Measurements from ENCODE around the gene CDKAL1.
"Not testable (repeated sequence)": the region's sequence is repeated elsewhere in the genome, so short reads cannot be mapped to it uniquely, and the experiment has no call there.

CDKAL1 gene

DNA sequence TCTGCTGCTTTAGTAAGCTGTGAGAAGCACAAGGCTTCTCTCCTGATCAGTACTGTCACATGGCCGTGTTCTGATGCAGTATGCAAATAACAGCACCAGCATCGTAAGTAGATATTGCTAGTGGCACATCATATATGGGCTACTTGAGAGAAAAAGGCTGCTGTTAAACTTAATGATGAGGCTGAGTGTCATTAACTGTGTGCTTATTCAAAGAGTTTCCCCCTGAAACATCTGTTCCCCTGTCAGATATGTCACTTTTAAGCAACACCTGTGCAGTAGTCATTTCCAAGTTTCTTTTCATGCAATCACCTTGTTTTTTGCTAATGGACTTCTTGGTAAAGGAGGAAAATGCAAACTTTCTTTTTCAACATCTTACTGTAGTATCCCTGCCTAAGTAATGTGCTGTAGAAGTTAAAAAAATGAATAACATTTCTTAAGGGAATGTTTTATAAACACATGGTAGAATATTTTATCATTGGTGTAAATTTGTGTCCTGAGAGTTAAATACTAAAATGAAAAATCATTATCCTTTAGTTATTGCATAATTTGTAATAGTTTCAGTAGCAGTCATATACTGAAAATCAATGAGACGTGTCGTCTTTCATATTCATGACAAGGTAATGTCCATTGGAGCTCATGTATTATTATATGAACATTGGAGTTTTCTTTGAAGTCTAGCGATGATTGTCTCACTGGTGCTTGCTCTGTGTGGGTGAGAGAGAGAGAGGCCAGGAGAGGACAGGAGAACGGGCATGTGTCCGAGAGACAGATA, 366.3 kb downstream of the CDKAL1 start:
- DNase-seq, result no peak

DNA sequence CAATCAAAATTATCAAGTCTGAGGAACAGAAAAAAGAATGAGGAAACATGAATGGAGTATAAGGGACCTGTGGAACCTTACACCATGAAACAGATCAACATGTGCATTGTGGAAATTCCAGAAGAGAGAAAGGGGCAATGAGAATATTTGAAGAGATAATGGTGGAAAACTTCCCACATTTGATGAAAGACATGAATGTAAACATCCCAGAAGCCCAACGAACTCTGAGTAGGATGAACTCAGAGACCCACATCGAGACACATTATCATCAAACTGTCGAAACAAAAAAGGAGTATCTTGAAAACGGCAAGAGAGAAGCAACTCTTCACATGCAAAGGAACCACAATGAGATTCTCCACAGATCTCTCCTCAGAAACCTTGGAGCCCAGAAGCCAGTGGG, 371.1 kb downstream of the CDKAL1 start:
- no peak for DNase-seq

DNA sequence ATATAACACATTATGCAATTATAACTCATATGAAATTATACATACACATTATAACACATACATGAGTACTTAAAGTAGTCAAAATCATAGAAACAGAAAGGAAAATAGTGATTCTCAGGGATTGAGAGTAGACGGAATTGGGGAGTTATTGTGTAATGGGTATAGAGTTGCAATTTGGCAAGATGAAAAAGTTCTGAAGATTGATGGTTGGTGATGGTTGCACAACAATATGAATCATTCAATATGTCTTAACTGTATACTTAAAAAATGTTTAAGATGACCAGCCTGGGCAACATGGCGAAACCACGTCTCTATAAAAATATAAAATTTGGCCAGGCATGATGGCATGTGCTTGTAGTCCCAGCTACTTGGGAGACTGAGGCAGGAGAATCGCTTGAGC, 372.7 kb downstream of the CDKAL1 start:
- no peak for DNase-seq

- DNase-seq, result no peak
Measured at GRCh38 chr6:20907486-20908071, 373.3 kb downstream of the CDKAL1 start.

- no peak for DNase-seq
Measured at GRCh38 chr6:20909621-20910020, 375.4 kb downstream of the CDKAL1 start.

DNA sequence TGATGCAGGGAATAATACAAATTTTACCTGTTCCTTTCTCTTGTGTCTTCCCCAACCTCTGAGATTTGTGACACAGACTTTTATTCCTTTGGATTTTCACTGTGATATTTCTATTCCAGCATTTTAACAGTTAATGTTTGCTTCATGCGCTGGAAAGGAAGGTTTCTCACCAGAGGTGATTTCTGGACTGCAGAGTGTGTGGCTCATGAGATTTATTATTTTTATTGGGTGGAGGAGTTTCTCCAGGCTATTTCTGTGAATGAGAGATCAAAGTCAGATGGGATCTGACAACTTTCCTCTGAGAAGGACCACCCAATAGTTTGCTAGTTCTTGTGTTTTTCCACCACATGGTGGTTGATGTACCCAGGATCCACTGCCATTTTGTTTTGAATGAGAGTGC, 377.5 kb downstream of the CDKAL1 start:
- DNase-seq, result no peak

DNA sequence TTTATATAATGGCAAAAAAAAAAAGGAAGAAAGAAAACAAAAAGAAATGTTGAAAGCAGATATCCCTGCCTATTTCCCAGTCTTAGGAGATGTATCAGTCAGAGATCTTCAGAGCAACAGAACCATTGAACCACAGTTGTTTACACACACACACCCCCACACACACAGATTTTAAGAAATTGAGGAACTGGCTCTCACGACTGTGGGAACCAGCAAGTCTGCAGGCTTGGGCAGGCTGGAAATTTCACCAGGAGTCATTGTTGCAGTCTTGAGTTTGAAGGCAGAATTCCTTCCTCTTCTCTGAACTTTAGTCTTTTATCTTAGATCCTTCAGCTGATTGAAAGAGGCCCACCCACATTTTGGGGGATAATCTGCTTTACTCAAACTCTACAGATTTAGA, 380.9 kb downstream of the CDKAL1 start:
- DNase-seq, result no peak

GRCh38 chr6:20915626-20916025, 381.4 kb downstream of the CDKAL1 start:
- DNase-seq, result no peak

- no peak for DNase-seq
Measured at GRCh38 chr6:20916086-20916485, 381.8 kb downstream of the CDKAL1 start.

- no peak for DNase-seq
Measured at GRCh38 chr6:20918868-20919267, 384.6 kb downstream of the CDKAL1 start.

DNA sequence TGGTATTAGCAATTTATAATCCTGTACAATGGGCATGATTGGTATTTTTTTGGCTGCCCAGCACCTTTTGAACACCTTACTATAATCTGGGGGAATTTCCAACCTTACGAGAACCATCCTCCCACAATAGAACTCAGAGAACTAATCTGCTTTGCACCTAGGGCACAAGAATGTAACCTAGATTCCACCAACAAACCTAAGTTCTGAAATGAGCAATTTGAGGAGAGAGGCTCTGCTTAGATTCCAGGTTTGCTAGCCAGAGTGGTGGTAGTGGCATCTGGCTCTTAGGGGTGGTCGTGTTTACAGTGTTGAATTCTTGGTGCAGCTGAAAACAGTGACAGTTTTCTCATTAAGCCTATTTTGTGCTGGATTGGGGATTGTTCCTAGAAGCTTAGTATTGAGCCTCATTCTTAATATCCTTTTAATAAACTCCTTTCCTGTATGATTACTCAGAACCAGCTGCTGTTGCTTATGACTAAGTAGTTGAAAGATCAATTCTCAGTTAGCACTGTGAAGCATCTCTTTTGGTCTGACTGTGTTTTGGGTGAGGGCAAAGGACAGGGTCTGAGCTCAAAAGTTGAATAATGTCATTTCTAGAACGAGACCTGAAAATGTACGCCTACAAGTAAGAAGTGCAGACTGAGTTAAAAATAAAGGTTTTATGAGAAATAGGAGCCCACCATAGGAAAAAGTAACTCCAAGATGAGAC, 385.6 kb downstream of the CDKAL1 start:
- DNase-seq, result no peak

DNA sequence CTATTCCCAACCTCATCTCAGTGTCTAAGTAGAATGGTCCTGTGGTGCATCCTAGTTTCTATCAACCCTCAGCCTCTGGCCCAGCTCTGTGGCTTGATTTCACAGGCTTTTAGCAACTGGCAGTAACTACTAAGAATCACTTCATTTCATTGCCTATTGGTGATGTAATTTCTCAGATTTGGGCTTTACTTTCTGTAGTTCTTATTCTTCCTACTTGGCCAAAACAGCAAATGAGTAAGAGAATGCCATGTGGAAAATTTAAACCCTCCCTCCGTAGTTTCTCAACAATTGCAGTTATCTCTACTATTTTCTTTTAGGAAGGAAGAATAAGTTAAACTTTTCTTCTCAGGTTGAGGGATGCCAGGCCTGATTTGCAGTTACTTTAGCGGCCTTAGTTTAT, 387.3 kb downstream of the CDKAL1 start:
- no peak for DNase-seq

DNA sequence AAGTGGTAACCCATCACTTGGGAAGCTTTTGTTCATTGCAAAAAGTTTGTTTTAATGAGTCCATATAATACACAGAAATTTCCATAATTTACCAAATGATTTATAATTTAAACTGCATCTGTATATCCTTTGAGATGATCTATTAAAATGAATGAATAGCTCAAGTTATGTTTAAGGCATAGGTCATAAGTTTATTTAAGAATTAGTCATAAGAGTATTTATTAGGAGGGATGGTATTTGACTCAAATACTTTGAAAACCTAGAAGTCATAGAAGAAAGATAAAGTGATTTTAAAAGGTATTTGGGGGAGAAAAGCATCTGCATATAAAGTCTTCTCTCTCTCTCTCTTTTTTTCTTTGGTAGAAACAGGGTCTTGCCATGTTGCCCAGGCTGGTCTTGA, 388.5 kb downstream of the CDKAL1 start:
- no peak for DNase-seq

GRCh38 chr6:20924094-20924493, 389.8 kb downstream of the CDKAL1 start:
- DNase-seq, result not testable (repeated sequence)

DNA sequence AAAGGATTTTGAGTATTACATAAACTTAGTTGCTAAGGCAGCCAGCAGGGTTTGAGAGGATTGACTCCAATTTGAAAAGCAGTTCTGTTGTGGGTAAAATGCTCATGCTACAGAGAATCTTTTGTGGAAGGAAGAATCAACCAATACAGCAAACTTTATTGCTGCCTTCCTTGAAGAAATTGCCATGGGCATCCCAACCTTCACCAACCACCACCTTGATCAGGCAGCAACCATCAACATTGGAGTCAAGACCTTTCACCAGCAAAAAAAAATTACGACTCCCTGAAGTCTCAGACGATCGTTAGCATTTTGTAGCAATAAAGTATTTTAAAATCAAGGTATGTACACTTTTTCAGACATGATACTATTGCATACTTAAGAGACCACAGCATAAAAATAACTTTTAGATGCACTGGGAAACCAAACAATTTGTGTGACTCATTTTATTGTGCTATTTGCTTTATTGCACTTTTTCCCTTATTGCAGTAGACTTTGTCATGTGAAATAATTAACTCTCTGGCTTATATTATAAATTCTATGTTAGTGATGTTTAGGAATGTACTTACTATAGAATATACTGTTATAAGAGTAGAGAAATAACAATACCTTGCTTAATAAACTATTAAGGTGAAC, 390.8 kb downstream of the CDKAL1 start:
- no peak for DNase-seq

DNA sequence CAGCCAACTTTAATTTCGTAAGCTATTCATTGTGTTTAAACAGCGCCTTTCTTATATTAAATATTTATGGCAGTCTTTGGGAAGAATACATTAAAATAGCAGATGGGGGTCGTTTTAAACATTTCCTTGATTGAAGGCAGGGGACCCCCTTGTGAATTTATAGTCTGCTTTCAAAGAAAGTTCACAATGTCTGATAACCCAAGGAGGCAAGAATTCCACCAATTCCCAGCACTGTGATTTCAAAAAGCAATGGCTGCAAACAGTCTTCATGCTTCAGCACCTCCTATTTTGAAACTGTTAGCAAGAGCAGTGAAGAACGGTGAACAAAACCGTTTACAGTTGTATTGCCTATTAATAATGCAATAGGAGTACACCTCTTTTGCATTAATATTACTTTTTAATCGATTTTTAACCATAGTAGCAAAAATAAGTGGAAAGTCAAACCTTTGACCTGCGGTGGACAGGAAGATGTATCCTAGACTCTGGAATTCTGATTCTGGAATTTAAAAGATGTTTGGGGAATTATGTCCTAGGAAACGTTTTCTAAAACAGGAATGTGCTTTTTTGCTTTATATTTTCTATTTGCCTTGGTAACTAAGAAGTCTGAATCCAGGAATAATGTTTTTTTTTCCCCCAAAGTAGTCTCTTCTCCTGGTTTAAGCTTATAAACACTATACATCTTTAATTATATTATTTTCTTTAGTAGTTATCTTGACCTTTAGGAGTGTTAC, 393.0 kb downstream of the CDKAL1 start:
- DNase-seq, result no peak

DNA sequence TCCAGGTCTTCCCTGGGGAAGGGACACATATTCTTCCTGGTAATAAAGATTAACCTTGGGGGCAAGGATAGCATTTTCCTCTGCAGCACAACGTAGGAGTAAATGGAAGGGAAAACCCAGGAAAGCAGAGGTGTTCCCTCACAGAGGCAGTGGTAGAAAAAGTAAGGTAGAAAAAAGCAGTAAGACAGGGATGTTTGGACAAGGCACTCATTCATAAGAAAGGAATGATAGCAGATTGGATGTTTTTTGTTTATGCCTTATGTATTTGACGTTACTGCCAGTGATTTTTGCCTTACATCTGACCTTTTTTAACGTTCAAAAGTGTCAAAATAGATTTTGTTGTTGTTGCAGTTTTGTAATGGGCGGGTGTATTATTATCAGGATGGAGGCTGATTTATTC, 395.0 kb downstream of the CDKAL1 start:
- DNase-seq, result no peak

DNA sequence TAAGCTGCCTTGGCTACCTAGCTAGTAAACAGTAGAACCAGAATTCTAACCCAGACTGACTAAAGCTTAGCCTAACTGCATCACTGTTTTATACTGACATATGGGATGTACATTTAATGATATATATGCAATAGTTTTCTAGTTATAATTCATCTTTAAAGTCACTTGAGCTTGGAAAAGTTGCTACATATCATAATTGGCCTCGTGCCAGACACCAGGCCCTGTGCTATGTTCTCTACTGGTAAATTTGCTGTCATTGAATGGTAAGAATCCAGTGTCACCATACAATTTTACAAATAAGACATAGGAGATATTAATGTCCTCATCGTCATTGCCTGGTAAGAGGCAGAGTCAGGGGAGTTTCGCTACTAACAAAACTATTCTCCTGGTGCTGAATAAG, 396.8 kb downstream of the CDKAL1 start:
- no peak for DNase-seq

DNA sequence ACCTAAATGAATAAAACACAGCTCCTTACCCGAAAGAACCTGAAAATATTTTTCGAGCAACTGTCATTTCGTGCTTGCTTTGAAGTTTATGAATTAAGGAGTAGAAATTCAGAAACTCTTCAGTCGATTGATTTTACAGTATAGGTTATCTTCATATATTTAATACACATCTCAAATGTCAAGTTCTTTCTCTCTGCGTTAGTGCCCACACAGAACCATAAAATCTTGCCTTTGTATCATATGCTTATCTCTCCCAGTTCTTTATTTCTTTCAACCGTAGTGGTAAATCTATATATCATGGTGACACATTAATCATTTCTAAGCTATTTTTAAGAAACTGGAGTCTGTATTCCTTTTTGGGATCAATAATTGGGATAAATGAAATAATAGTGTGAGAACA, 397.5 kb downstream of the CDKAL1 start:
- no peak for DNase-seq

GRCh38 chr6:20932284-20932683, 398.0 kb downstream of the CDKAL1 start:
- no peak for DNase-seq

- no peak for DNase-seq
Measured at GRCh38 chr6:20933057-20933788, 399.0 kb downstream of the CDKAL1 start.

- no peak for DNase-seq
Measured at GRCh38 chr6:20936949-20937348, 402.7 kb downstream of the CDKAL1 start.

Measured in activated naive CD4-positive, alpha-beta T cell (primary cell).